ENCODE results near the gene HDAC9.

The HDAC9 gene

DNA sequence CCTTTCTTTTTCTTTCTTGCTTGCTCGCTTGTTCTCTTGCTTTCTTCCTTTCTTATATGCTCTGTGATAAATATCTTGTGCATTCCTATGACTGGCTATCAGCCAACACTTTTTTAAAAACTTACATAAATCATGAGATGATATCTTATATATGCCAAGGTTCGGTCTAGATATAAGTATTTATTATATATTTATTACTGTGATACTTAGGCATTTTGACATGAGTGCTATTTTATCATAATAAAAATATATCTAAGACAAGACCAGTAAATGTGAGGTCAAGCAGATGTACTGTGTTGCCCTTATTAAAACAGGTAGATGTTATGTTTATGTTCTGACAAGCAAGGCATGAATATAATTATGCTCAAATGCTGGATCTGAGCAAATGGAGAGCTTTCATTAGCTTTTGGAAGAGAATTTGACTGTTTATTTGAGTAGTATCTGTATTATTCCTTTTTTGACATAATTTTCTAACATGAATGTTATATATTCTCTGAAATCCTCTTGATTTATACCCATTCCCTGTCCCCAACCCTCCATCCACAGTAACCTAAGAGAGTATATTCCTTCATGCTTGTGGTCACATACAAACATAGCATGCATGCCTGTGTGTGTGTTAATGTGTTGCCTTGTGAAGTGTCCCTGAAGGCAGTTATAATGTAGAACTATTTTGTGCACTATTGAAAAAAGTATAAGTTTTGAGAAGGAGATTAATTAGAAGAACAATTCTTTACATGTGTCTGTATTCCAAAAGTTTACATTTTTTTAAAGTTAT lies 158.0 kb downstream of the HDAC9 start:
- H3K4me1 ChIP-seq (ENCODE audit: control insufficient read depth in 1 of 2, insufficient read depth in 1 of 2, low read depth in 1 of 2, low read length in 1 of 2): peaks cover 3 to 7% of the 10 kb centered on the region in 2 experiments
- H3K9me3 ChIP-seq: no peaks in the 10 kb centered on the region
- no peak overlapping the region for H3K27ac ChIP-seq
- H3K4me3 ChIP-seq (ENCODE audit: low read depth in 1 of 2, low read length in 1 of 2): no peak overlapping the region
- TF ChIP-seq, protein P1, sequence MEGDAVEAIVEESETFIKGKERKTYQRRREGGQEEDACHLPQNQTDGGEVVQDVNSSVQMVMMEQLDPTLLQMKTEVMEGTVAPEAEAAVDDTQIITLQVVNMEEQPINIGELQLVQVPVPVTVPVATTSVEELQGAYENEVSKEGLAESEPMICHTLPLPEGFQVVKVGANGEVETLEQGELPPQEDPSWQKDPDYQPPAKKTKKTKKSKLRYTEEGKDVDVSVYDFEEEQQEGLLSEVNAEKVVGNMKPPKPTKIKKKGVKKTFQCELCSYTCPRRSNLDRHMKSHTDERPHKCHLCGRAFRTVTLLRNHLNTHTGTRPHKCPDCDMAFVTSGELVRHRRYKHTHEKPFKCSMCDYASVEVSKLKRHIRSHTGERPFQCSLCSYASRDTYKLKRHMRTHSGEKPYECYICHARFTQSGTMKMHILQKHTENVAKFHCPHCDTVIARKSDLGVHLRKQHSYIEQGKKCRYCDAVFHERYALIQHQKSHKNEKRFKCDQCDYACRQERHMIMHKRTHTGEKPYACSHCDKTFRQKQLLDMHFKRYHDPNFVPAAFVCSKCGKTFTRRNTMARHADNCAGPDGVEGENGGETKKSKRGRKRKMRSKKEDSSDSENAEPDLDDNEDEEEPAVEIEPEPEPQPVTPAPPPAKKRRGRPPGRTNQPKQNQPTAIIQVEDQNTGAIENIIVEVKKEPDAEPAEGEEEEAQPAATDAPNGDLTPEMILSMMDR (IDR thresholded peaks at IDR 0.05): no peak
- no peaks in the 10 kb centered on the region for H3K27me3 ChIP-seq
- no peaks in the 10 kb centered on the region for H3K36me3 ChIP-seq

DNA sequence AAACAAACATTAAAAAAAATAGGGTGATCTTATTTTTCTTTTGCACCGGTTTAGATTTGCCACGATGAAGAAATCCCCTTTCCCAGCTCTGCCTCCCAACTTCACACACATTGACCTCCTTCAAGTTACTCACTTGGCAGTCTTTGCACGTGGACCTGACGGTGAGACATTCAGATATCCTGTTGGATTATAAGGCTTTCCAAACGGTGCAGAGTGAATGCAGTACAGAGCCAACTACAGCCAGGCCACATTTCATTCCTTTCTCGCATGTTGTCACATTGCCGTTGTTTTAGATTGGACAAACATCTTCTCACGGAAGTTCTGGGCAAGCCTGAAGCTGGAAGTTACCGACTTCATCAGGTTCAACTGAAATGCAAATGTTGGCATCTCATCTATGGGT lies 159.2 kb downstream of the HDAC9 start:
- TF ChIP-seq, protein P1 (IDR thresholded peaks at IDR 0.05): no peak
- no peak overlapping the region for H3K27ac ChIP-seq
- H3K27me3 ChIP-seq: no peaks in the 10 kb centered on the region
- no peaks in the 10 kb centered on the region for H3K36me3 ChIP-seq
- H3K9me3 ChIP-seq: no peaks in the 10 kb centered on the region
- H3K4me3 ChIP-seq (ENCODE audit: low read depth in 1 of 2, low read length in 1 of 2): no peak overlapping the region
- peaks cover 3 to 7% of the 10 kb centered on the region in 2 experiments for H3K4me1 ChIP-seq (ENCODE audit: control insufficient read depth in 1 of 2, insufficient read depth in 1 of 2, low read depth in 1 of 2, low read length in 1 of 2)

DNA sequence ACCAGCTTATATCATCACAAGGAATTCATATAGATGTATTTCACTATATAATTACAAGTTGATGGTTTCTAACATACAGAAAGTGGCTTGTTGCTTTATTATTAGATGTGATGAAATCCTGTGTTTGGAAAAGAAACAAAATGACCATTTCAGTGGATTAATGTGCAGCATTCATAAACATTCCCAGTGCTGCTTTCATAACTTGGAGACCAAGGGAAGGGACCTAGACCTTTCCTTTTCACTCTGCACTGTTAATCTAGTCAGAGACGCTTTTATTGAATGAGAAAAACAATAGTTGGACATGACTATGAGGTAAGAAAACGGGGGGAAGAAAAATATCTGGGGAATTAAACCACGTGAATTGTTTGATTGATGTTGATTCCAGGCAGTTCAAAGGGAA lies 160.0 kb downstream of the HDAC9 start:
- Histone ChIP-seq H3K4me1 (ENCODE audit: control insufficient read depth in 1 of 2, insufficient read depth in 1 of 2, low read depth in 1 of 2, low read length in 1 of 2) (peaks cover 3 to 7% of the 10 kb centered on the region in 2 experiments), H3K27me3 (no peaks in the 10 kb centered on the region), H3K36me3 (no peaks in the 10 kb centered on the region), H3K4me3 (ENCODE audit: low read depth in 1 of 2, low read length in 1 of 2) (no peak overlapping the region), H3K9me3 (no peaks in the 10 kb centered on the region), H3K27ac (no peak overlapping the region)
- TF ChIP-seq, protein P1 (IDR thresholded peaks at IDR 0.05): no peak

DNA sequence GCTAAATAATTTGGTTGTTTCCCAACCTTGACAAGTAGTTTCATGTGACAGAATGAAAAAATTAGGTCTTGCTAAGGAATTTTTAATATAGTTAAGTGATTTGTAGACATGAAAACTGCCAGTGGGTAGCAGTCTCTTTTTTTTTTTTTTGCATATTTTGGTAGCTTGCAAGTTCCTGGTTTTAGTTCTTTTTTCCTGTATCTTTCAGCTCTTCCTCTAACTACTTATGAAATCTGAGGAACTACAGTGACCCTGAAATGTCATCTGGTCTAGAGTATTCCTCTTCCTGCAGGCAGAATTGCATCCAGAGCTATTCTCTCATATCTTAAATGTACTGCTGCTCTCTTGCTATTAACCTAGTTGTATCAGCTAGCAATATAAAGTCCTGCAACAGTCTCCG lies 160.4 kb downstream of the HDAC9 start:
- Histone ChIP-seq H3K4me1 (ENCODE audit: control insufficient read depth in 1 of 2, insufficient read depth in 1 of 2, low read depth in 1 of 2, low read length in 1 of 2) (peaks cover 3 to 7% of the 10 kb centered on the region in 2 experiments), H3K4me3 (ENCODE audit: low read depth in 1 of 2, low read length in 1 of 2) (no peak overlapping the region), H3K27me3 (no peaks in the 10 kb centered on the region), H3K27ac (no peak overlapping the region), H3K9me3 (no peaks in the 10 kb centered on the region), H3K36me3 (no peaks in the 10 kb centered on the region)
- TF ChIP-seq, protein P1 (IDR thresholded peaks at IDR 0.05): no peak

DNA sequence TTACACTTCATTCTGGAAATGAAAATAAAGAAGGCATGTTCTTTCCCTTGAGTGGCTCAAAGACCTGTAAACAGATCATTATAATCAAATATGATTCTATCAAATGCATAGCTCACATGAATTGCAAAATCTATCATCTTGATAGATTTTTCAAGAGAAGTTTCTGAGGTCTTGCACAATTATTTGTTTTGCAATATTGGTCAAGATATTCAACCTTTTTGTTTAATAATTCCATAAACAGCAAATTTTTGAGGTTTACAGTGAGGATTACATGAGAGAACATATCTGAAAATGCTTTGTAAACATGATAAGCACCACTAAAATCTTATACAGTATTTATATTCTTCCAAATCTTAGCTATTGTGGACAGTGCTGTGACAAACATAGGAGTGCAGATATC lies 160.8 kb downstream of the HDAC9 start:
- Histone ChIP-seq H3K4me3 (ENCODE audit: low read depth in 1 of 2, low read length in 1 of 2) (no peak overlapping the region), H3K27me3 (no peaks in the 10 kb centered on the region), H3K4me1 (ENCODE audit: control insufficient read depth in 1 of 2, insufficient read depth in 1 of 2, low read depth in 1 of 2, low read length in 1 of 2) (peaks cover 3 to 7% of the 10 kb centered on the region in 2 experiments), H3K36me3 (no peaks in the 10 kb centered on the region), H3K27ac (no peak overlapping the region), H3K9me3 (no peaks in the 10 kb centered on the region)
- TF ChIP-seq, protein P1 (IDR thresholded peaks at IDR 0.05): no peak
